Nephron progenitor cell (in vitro differentiated cells): ENCODE data around the gene ANKFN1.

Source experiments
- DNase-seq: peaks from one replicate; pipeline ENCODE4 v3.0.0; 2021
- H3K27ac Mint-ChIP-seq: 2 replicates; pipeline ENCODE4 v1.8.0; 2021; ENCODE audit warnings: mild to moderate bottlenecking, moderate library complexity, mixed read lengths
- H3K27me3 Mint-ChIP-seq: 2 replicates; pipeline ENCODE4 v1.8.0; 2021; ENCODE audit warnings: mild to moderate bottlenecking, low read depth, mixed read lengths; ENCODE audit not compliant: poor library complexity
- H3K36me3 Mint-ChIP-seq: 2 replicates; pipeline ENCODE4 v1.8.0; 2021; ENCODE audit warnings: low read depth, mixed read lengths
- H3K4me1 Mint-ChIP-seq: 2 replicates; pipeline ENCODE4 v1.8.0; 2021; ENCODE audit warnings: mixed read lengths
- H3K4me3 Mint-ChIP-seq: 2 replicates; pipeline ENCODE4 v1.8.0; 2021; ENCODE audit warnings: mild to moderate bottlenecking, moderate library complexity, mixed read lengths
- H3K9me3 Mint-ChIP-seq: 2 replicates; pipeline ENCODE4 v1.8.0; 2021; ENCODE audit warnings: mild to moderate bottlenecking, moderate library complexity, mixed read lengths
- CTCF ChIP-seq: fragments of 200-600 bp; sonication (generic); IDR thresholded peaks from 2 replicates; pipeline ENCODE4 v1.5.0; 2021; ENCODE audit warnings: antibody characterized with exemption

ANKFN1 gene

GRCh38 chr17:56152874-56153602 is at the start of gene ANKFN1:
ANKFN1 (plus strand) TSS chr17:56153475; CDS start chr17:56212668, 59,193 bp downstream.
- no peak for TF ChIP-seq CTCF
- Mint-ChIP-seq H3K9me3 (no peaks in the 10 kb centered on the region), H3K27ac (no peak within 1 kb of the TSS), H3K27me3 (peaks cover 4% of the 10 kb centered on the region), H3K36me3 (no peaks in the 10 kb centered on the region), H3K4me3 (no peak within 1 kb of the TSS), H3K4me1 (peaks cover 7% of the 10 kb centered on the region)
- DNase-seq, result no peak

GRCh38 chr17:56108811-56109284 is 44.4 kb upstream of the ANKFN1 start:
- Mint-ChIP-seq H3K4me1 (peaks cover 12% of the 10 kb centered on the region), H3K36me3 (no peaks in the 10 kb centered on the region), H3K27me3 (peaks cover 8% of the 10 kb centered on the region), H3K9me3 (no peaks in the 10 kb centered on the region), H3K4me3 (no peak overlapping the region), H3K27ac (no peak overlapping the region)
- no peak for TF ChIP-seq CTCF
- no peak for DNase-seq

- Mint-ChIP-seq H3K9me3 (no peaks in the 10 kb centered on the region), H3K36me3 (no peaks in the 10 kb centered on the region), H3K4me1 (peaks cover 12% of the 10 kb centered on the region), H3K4me3 (no peak overlapping the region), H3K27me3 (peaks cover 7% of the 10 kb centered on the region), H3K27ac (no peak overlapping the region)
- no peak for DNase-seq
- no peak for TF ChIP-seq CTCF
These were observed 43.4 kb upstream of the ANKFN1 start for GRCh38 chr17:56109836-56110235.

- Mint-ChIP-seq H3K27ac (no peak overlapping the region), H3K27me3 (no peaks in the 10 kb centered on the region), H3K36me3 (no peaks in the 10 kb centered on the region), H3K4me1 (peaks cover 12% of the 10 kb centered on the region), H3K9me3 (no peaks in the 10 kb centered on the region), H3K4me3 (no peak overlapping the region)
- no peak for DNase-seq
- TF ChIP-seq CTCF, result no peak
These were observed 42.7 kb upstream of the ANKFN1 start for GRCh38 chr17:56110463-56111135.

GRCh38 chr17:56111706-56112485 is 41.4 kb upstream of the ANKFN1 start:
- Mint-ChIP-seq H3K36me3 (no peaks in the 10 kb centered on the region), H3K4me3 (no peak overlapping the region), H3K27me3 (no peaks in the 10 kb centered on the region), H3K4me1 (peaks cover 12% of the 10 kb centered on the region), H3K9me3 (no peaks in the 10 kb centered on the region), H3K27ac (no peak overlapping the region)
- no peak for DNase-seq
- TF ChIP-seq CTCF, result no peak
